Upper lobe of left lung (tissue), 6 donors: ENCODE results near the gene IL1RL2. TPM values are rescaled to one million over a fixed set of nuclear protein-coding genes. Genes with fewer than 3 reads are reported as not detected.

Source experiments
- ATAC-seq, 2 donors: fragments of 200-7000 bp; cut with Tn5 transposase; one replicate each; pipeline ENCODE4 v1.9.1; 2022; ENCODE audit warnings: mild to moderate bottlenecking in 2 of 2, moderate library complexity in 2 of 2; ENCODE audit not compliant: low FRiP score in 2 of 2
- DNase-seq, 2 donors: peaks; one replicate each; pipeline ENCODE4 v3.0.0-alpha.2; 2019 to 2020
- H3K27ac ChIP-seq, 4 donors: fragments of 200-600 bp; sonication (generic); one replicate each; pipeline ENCODE4 v1.5.1; 2016 to 2019
- H3K27me3 ChIP-seq, 4 donors: fragments of 200-600 bp; sonication (generic); one replicate each; pipeline ENCODE4 v1.5.1; 2017 to 2019
- H3K36me3 ChIP-seq, 4 donors: fragments of 200-600 bp; sonication (generic); one replicate each; pipeline ENCODE4 v1.5.1; 2016 to 2019
- H3K4me1 ChIP-seq, 4 donors: fragments of 200-600 bp; sonication (generic); one replicate each; pipeline ENCODE4 v1.5.1; 2018 to 2019
- H3K4me3 ChIP-seq, 4 donors: fragments of 200-600 bp; sonication (generic); one replicate each; pipeline ENCODE4 v1.5.1; 2017 to 2019; ENCODE audit warnings: mild to moderate bottlenecking in 2 of 4, moderate library complexity in 1 of 4
- H3K9me3 ChIP-seq, 4 donors: fragments of 200-600 bp; sonication (generic); one replicate each; pipeline ENCODE4 v1.5.1; 2018 to 2019
- EP300 ChIP-seq, 4 donors: sonication (generic); formaldehyde crosslinking; IDR thresholded peaks; one replicate each; pipeline ENCODE4 v1.5.1; 2017; ENCODE audit warnings: antibody characterized with exemption in 4 of 4, control low read depth in 2 of 4
- POLR2A ChIP-seq, 4 donors: fragments of 450-650 bp; IDR thresholded peaks; one replicate each; pipeline ENCODE4 v1.5.1; 2016 to 2017; ENCODE audit warnings: antibody characterized with exemption in 4 of 4, mild to moderate bottlenecking in 2 of 4
- POLR2AphosphoS5 ChIP-seq, 2 donors: sonication (generic); formaldehyde crosslinking; IDR thresholded peaks; one replicate each; pipeline ENCODE4 v1.5.1; 2017; ENCODE audit warnings: antibody characterized with exemption in 2 of 2
- WGBS, 2 donors: methylation state at CpG; one replicate each; pipeline ENCODE4 v1.1.5; 2017 to 2018; 5-methylcytosine and 5-hydroxymethylcytosine counted together
- total RNA-seq, 6 donors: library from RNA; depleted of rRNA in 4 of 6; stranded (reverse); fragments of >200 nt in 4 of 6; gene quantifications; one replicate each; pipeline versions ENCODE4 v1.1.0 to v1.2.1, GENCODE V29; 2016 to 2021
- TF ChIP-seq, protein P1 (sequence below), 6 experiments: fragments of 450-650 bp in 4 of 6; fragments of 200-600 bp in 2 of 6; sonication (generic) in 2 of 6; IDR thresholded peaks; one replicate each; pipeline ENCODE4 v1.5.1; 2016 to 2019; ENCODE audit warnings: antibody characterized with exemption in 6 of 6
- donor health status: DM: no; HTN: no; CAD: no; lungs with moderate emphysema.
- donor health status: DM: no; HTN: yes; CAD: no; lungs with severe emphysema.

IL1RL2 gene
- total RNA-seq, 6 donors from 2014 or later, result 0.57 to 1.7 (median 1.4) TPM; not detected in 1

GRCh38 chr2:102171946-102172345 lies 14.9 kb upstream of the IL1RL2 start:
- Histone ChIP-seq H3K36me3 (peaks cover 26 to 95% (median 47%) of the 10 kb centered on the region in 4 donors), H3K27ac (peak overlapping the region in 1 of 4 donors; percentile 22), H3K4me3 (no peak overlapping the region), H3K4me1 (peaks cover 0 to under 1% (median 0%) of the 10 kb centered on the region in 4 donors), H3K9me3 (no peaks in the 10 kb centered on the region), H3K27me3 (no peaks in the 10 kb centered on the region)
- DNase-seq (no peak), ATAC-seq (no peak)
- WGBS, 2 donors, result 62 to 72% methylated on average over 5 of the region's 5 CpGs
- no peak for TF ChIP-seq POLR2A (IDR thresholded peaks at IDR 0.05)
- no peak for TF ChIP-seq POLR2AphosphoS5 (IDR thresholded peaks at IDR 0.05)
- TF ChIP-seq EP300 (IDR thresholded peaks at IDR 0.05), result no peak
- TF ChIP-seq, protein P1, sequence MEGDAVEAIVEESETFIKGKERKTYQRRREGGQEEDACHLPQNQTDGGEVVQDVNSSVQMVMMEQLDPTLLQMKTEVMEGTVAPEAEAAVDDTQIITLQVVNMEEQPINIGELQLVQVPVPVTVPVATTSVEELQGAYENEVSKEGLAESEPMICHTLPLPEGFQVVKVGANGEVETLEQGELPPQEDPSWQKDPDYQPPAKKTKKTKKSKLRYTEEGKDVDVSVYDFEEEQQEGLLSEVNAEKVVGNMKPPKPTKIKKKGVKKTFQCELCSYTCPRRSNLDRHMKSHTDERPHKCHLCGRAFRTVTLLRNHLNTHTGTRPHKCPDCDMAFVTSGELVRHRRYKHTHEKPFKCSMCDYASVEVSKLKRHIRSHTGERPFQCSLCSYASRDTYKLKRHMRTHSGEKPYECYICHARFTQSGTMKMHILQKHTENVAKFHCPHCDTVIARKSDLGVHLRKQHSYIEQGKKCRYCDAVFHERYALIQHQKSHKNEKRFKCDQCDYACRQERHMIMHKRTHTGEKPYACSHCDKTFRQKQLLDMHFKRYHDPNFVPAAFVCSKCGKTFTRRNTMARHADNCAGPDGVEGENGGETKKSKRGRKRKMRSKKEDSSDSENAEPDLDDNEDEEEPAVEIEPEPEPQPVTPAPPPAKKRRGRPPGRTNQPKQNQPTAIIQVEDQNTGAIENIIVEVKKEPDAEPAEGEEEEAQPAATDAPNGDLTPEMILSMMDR (IDR thresholded peaks at IDR 0.05), result no peak

GRCh38 chr2:102172745-102173144 lies 14.1 kb upstream of the IL1RL2 start:
- Histone ChIP-seq H3K27ac (peak overlapping the region in 1 of 4 donors; percentile 38), H3K4me3 (no peak overlapping the region), H3K4me1 (no peaks in the 10 kb centered on the region), H3K9me3 (no peaks in the 10 kb centered on the region), H3K36me3 (peaks cover 27 to 100% (median 55%) of the 10 kb centered on the region in 4 donors), H3K27me3 (no peaks in the 10 kb centered on the region)
- ATAC-seq, result no peak
- TF ChIP-seq POLR2AphosphoS5 (IDR thresholded peaks at IDR 0.05) (no peak), POLR2A (IDR thresholded peaks at IDR 0.05) (no peak)
- TF ChIP-seq, protein P1 (IDR thresholded peaks at IDR 0.05), result no peak
- 70 to 89% methylated on average over 3 of the region's 3 CpGs for WGBS, 2 donors
- no peak for DNase-seq

DNA sequence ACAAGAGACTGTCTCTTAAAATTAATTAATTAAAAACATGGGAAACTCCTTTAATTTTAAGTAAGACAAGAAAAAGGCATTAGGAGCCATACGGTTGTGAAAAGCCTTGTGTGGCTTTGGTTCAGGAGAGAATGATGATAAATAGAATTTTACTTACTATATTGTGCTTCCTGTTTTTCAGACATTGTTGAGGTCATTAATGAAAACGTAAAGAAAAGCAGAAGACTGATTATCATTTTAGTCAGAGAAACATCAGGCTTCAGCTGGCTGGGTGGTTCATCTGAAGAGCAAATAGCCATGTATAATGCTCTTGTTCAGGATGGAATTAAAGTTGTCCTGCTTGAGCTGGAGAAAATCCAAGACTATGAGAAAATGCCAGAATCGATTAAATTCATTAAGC lies 10.7 kb upstream of the IL1RL2 start:
- Histone ChIP-seq H3K9me3 (no peaks in the 10 kb centered on the region), H3K36me3 (peaks cover 27 to 81% (median 47%) of the 10 kb centered on the region in 4 donors), H3K4me1 (peaks cover 0 to 6% (median 0%) of the 10 kb centered on the region in 4 donors), H3K27ac (no peak overlapping the region), H3K27me3 (no peaks in the 10 kb centered on the region), H3K4me3 (no peak overlapping the region)
- WGBS, 2 donors, result 83 to 87% methylated on average over 3 of the region's 3 CpGs
- TF ChIP-seq EP300 (IDR thresholded peaks at IDR 0.05), result no peak
- ATAC-seq (no peak), DNase-seq (no peak)

- no peak for DNase-seq
- no peak for ATAC-seq
- no peaks in the 10 kb centered on the region for H3K9me3 ChIP-seq
- WGBS, 2 donors, result 87 to 96% methylated on average over 7 of the region's 7 CpGs
- peak in 1 of 2 donors; percentile 10 for TF ChIP-seq POLR2AphosphoS5 (IDR thresholded peaks at IDR 0.05)
- TF ChIP-seq EP300 (IDR thresholded peaks at IDR 0.05), result no peak
- TF ChIP-seq, protein P1 (IDR thresholded peaks at IDR 0.05), result no peak
- no peak for TF ChIP-seq POLR2A (IDR thresholded peaks at IDR 0.05)
- no peaks in the 10 kb centered on the region for H3K27me3 ChIP-seq
- no peak overlapping the region for H3K4me3 ChIP-seq
- peaks cover 0 to 8% (median 2%) of the 10 kb centered on the region in 4 donors for H3K4me1 ChIP-seq
- peak overlapping the region in 1 of 4 donors; percentile 24 for H3K27ac ChIP-seq
- peaks cover 23 to 63% (median 40%) of the 10 kb centered on the region in 4 donors for H3K36me3 ChIP-seq
Observed at GRCh38 chr2:102177814-102178478, 8.9 kb upstream of the IL1RL2 start.

DNA sequence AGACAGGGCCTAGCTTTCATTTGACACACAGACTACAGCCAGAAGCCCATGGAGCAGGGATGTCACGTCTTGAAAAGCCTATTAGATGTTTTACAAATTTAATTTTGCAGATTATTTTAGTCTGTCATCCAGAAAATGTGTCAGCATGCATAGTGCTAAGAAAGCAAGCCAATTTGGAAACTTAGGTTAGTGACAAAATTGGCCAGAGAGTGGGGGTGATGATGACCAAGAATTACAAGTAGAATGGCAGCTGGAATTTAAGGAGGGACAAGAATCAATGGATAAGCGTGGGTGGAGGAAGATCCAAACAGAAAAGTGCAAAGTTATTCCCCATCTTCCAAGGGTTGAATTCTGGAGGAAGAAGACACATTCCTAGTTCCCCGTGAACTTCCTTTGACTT lies 7.8 kb upstream of the IL1RL2 start:
- Histone ChIP-seq H3K27ac (no peak overlapping the region), H3K4me3 (no peak overlapping the region), H3K4me1 (peaks cover 0 to 8% (median 3%) of the 10 kb centered on the region in 4 donors), H3K27me3 (no peaks in the 10 kb centered on the region), H3K36me3 (peaks cover 20 to 52% (median 33%) of the 10 kb centered on the region in 4 donors), H3K9me3 (no peaks in the 10 kb centered on the region)
- WGBS, 2 donors, result 74 to 80% methylated on average over 3 of the region's 3 CpGs
- DNase-seq, result no peak
- no peak for ATAC-seq
- TF ChIP-seq EP300 (IDR thresholded peaks at IDR 0.05) (no peak), POLR2A (IDR thresholded peaks at IDR 0.05) (no peak), POLR2AphosphoS5 (IDR thresholded peaks at IDR 0.05) (no peak)
- TF ChIP-seq, protein P1 (IDR thresholded peaks at IDR 0.05), result no peak
